Endothelial cell of umbilical vein (primary cell): ENCODE measurements around the gene SEC16B. TPM values are rescaled to one million over a fixed set of nuclear protein-coding genes. Genes with fewer than 3 reads are reported as not detected.

Experiments
- Bru-seq: library from RNA; stranded (reverse); fragments of 400-500 nt; gene quantifications from one replicate; lab custom pipeline; 2021; lab: Mats Ljungman, UMichigan
- BruChase-seq, 2 experiments: library from RNA; stranded (reverse); fragments of 400-500 nt; gene quantifications; one replicate each; lab custom pipeline; 2021; lab: Mats Ljungman, UMichigan
- BruUV-seq: library from RNA; stranded (reverse); fragments of 400-500 nt; replicated peaks from 2 replicates; lab custom pipeline; 2021; lab: Mats Ljungman, UMichigan
- CTCF ChIA-PET: fragments of 300-600, 350-600 bp; sonication (Branson Sonifier 250); formaldehyde crosslinking; loops from one replicate; lab custom pipeline; 2021; ENCODE audit warnings: antibody characterized with exemption, inconsistent platforms; lab: Charles Lee
- POLR2A ChIA-PET: fragments of 300-600, 350-600 bp; sonication (Branson Sonifier 250); formaldehyde crosslinking; loops from one replicate; lab custom pipeline; 2021; ENCODE audit warnings: antibody characterized with exemption, inconsistent platforms; lab: Charles Lee
- DNase-seq: peaks from one replicate; pipeline ENCODE4 v3.0.0-alpha.2; 2011; ENCODE audit warnings: low read depth, low spot score
- FAIRE-seq: peaks from 2 replicates; lab custom pipeline; 2011; peaks lifted over from hg19 to GRCh38; lab: Jason Lieb, UNC
- H2AFZ ChIP-seq: 2 replicates; pipeline ENCODE4 v1.6.0; 2012; ENCODE audit warnings: low read depth, low read length, control low read depth, inconsistent platforms
- H3K27ac ChIP-seq: 2 replicates; pipeline ENCODE4 v1.5.1; 2011; ENCODE audit warnings: low read depth, mild to moderate bottlenecking, control low read depth, low read length, moderate library complexity; ENCODE audit not compliant: insufficient read depth
- H3K27me3 ChIP-seq, 2 experiments: 2 replicates each; pipeline versions ENCODE4 v1.6.0 to v1.6.1; 2011; ENCODE audit warnings: low read length in 2 of 2, mixed read lengths in 1 of 2; ENCODE audit not compliant: control insufficient read depth in 2 of 2, insufficient read depth in 2 of 2
- H3K36me3 ChIP-seq, 2 experiments: 2 replicates in 1 of 2; 3 replicates in 1 of 2; pipeline ENCODE4 v1.5.1; 2011; ENCODE audit warnings: low read length in 2 of 2, mild to moderate bottlenecking in 1 of 2, moderate library complexity in 1 of 2; ENCODE audit not compliant: control insufficient read depth in 2 of 2, insufficient read depth in 2 of 2; ENCODE audit errors: extremely low read depth in 1 of 2
- H3K4me1 ChIP-seq: 3 replicates; pipeline ENCODE4 v1.5.1; 2011; ENCODE audit warnings: mild to moderate bottlenecking, low read length; ENCODE audit not compliant: control insufficient read depth, insufficient read depth; ENCODE audit errors: extremely low read depth
- H3K4me2 ChIP-seq: 2 replicates; pipeline ENCODE4 v1.6.1; 2011; ENCODE audit warnings: low read length, control low read depth, mixed read lengths; ENCODE audit not compliant: insufficient read depth
- H3K4me3 ChIP-seq, 3 experiments: fragments of 200-600 bp in 1 of 3; sonication (generic), shearing (Covaris generic) in 1 of 3; replicated peaks in 1 of 3; 2 replicates each; pipeline ENCODE4 v1.5.1; 2011 to 2016; ENCODE audit warnings: control low read depth in 3 of 3, low read length in 3 of 3, mild to moderate bottlenecking in 2 of 3, inconsistent platforms in 1 of 3, low read depth in 1 of 3, moderate library complexity in 1 of 3; ENCODE audit not compliant: insufficient read depth in 1 of 3
- H3K79me2 ChIP-seq: 2 replicates; pipeline ENCODE4 v1.6.0; 2012; ENCODE audit warnings: low read length, inconsistent platforms; ENCODE audit not compliant: control insufficient read depth, insufficient read depth
- H3K9ac ChIP-seq: replicated peaks from 2 replicates; pipeline ENCODE3; 2011; ENCODE audit warnings: low read length, control low read depth; ENCODE audit not compliant: insufficient read depth; ENCODE audit errors: extremely low read depth
- H3K9me1 ChIP-seq: replicated peaks from 3 replicates; pipeline ENCODE4 v1.6.0; 2011; ENCODE audit warnings: mild to moderate bottlenecking, low read length; ENCODE audit not compliant: control insufficient read depth, insufficient read depth; ENCODE audit errors: extremely low read depth
- H3K9me3 ChIP-seq: replicated peaks from 2 replicates; pipeline ENCODE4 v1.5.1; 2012; ENCODE audit warnings: low read length, inconsistent platforms; ENCODE audit not compliant: control insufficient read depth, insufficient read depth
- H4K20me1 ChIP-seq: replicated peaks from 2 replicates; pipeline ENCODE3; 2011; ENCODE audit warnings: mild to moderate bottlenecking, low read length; ENCODE audit not compliant: control insufficient read depth, insufficient read depth; ENCODE audit errors: extremely low read depth
- MAX ChIP-seq: IDR thresholded peaks from 2 replicates; pipeline ENCODE4 v1.6.1; 2011; ENCODE audit not compliant: insufficient read depth, insufficient read length
- dilution Hi-C: fragments of 300-500 bp; cut with MboI; formaldehyde crosslinking; loops from one replicate; pipeline ENCODE4 v1.15.0; 2019; ENCODE audit warnings: low sequenced_read_pairs; ENCODE audit not compliant: extremely low pct_ligation_motif_present
- intact Hi-C: fragments of 100-400 bp; cut with micrococcal nuclease; formaldehyde crosslinking; loops from one replicate; pipeline ENCODE4 v1.10.0; 2022
- long read RNA-seq: library from polyadenylated mRNA; stranded (forward); transcript quantifications from one replicate; pipeline ENCODE4 v2.0.0, GENCODE V29; 2021
- polyA minus RNA-seq, 3 experiments: library from RNA; depleted of rRNA, polyadenylated mRNA; stranded (reverse); fragments of >200 nt; gene quantifications; 1 replicate in 1 of 3; 2 replicates in 2 of 3; pipeline ENCODE4 v1.2.3, GENCODE V29; 2011
- polyA plus RNA-seq, 4 experiments: library from polyadenylated mRNA; depleted of rRNA in 3 of 4; stranded (reverse) in 3 of 4; unstranded in 1 of 4; fragments of >200 nt; gene quantifications; 2 replicates each; pipeline versions ENCODE4 v1.2.1 to v1.2.3, GENCODE V29; 2011 to 2012; ENCODE audit warnings: missing spikeins in 1 of 4
- total RNA-seq: library from RNA; stranded (reverse); gene quantifications from 2 replicates; pipeline ENCODE4 v1.2.3, GENCODE V29; 2021
- TF ChIP-seq, protein P1 (sequence below), 2 donors: IDR thresholded peaks; 1 replicate in 1 of 2; 2 replicates in 1 of 2; pipeline ENCODE4 v1.5.1; 2011; ENCODE audit warnings: low read length in 2 of 2, mild to moderate bottlenecking in 2 of 2, moderate library complexity in 2 of 2, control low read depth in 1 of 2, inconsistent platforms in 1 of 2, low read depth in 1 of 2; ENCODE audit not compliant: insufficient read depth in 1 of 2; ENCODE audit errors: extremely low read depth in 1 of 2

The SEC16B gene
- 0.44 and 0.78 TPM in 2 replicates for total RNA-seq
- polyA plus RNA-seq, result 0.46 and 0.58 TPM in 2 replicates
- polyA plus RNA-seq (2011; cell fraction: cytosol; rRNA removed), result 0.34 and 0.41 TPM in 2 replicates
- polyA plus RNA-seq (2011; cell fraction: nucleus; rRNA removed), result 3.9 and 4.4 TPM in 2 replicates
- 0.27 and 0.68 TPM in 2 replicates for polyA plus RNA-seq (2012)
- 0.63 and 2.3 TPM in 2 replicates for polyA minus RNA-seq
- not detected for polyA minus RNA-seq (2011; cell fraction: cytosol; rRNA and poly(A)+ RNA removed)
- polyA minus RNA-seq (2011; cell fraction: nucleus; rRNA and poly(A)+ RNA removed), result 1.3 and 2.3 TPM in 2 replicates
- percentile 39 among the genes with signal in this experiment for Bru-seq, nascent RNA
- BruChase-seq, experiment 1, labeled RNA remaining after a 6-hour chase, result percentile 25 among the genes with signal in this experiment
- percentile 32 among the genes with signal in this experiment for BruChase-seq, experiment 2, labeled RNA remaining after a 2-hour chase
- long read RNA-seq, result 0 reads

- DNase-seq, result no peak
- POLR2A ChIA-PET, result no interaction called here
- TF ChIP-seq, protein P1, sequence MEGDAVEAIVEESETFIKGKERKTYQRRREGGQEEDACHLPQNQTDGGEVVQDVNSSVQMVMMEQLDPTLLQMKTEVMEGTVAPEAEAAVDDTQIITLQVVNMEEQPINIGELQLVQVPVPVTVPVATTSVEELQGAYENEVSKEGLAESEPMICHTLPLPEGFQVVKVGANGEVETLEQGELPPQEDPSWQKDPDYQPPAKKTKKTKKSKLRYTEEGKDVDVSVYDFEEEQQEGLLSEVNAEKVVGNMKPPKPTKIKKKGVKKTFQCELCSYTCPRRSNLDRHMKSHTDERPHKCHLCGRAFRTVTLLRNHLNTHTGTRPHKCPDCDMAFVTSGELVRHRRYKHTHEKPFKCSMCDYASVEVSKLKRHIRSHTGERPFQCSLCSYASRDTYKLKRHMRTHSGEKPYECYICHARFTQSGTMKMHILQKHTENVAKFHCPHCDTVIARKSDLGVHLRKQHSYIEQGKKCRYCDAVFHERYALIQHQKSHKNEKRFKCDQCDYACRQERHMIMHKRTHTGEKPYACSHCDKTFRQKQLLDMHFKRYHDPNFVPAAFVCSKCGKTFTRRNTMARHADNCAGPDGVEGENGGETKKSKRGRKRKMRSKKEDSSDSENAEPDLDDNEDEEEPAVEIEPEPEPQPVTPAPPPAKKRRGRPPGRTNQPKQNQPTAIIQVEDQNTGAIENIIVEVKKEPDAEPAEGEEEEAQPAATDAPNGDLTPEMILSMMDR (IDR thresholded peaks at IDR 0.05; ENCODE audit: extremely low read depth in 1 of 2, insufficient read depth in 1 of 2, low read depth in 1 of 2, low read length in 2 of 2), result no peak
- no peak within 1 kb of the TSS for H3K4me3 ChIP-seq
- no peak within 1 kb of the TSS for H3K27ac ChIP-seq
- H2AFZ ChIP-seq, result no peak within 1 kb of the TSS
- dilution Hi-C loops (no loop called here), intact Hi-C loops (no loop called here)
- H4K20me1 ChIP-seq, result no peaks in the 10 kb centered on the region
- no peak within 1 kb of the TSS for H3K9ac ChIP-seq
- H3K27me3 ChIP-seq, result no peaks in the 10 kb centered on the region
- H3K79me2 ChIP-seq, result no peaks in the 10 kb centered on the region
- no peak for FAIRE-seq
- BruUV-seq, result no TSS peak
- H3K9me1 ChIP-seq, result no peaks in the 10 kb centered on the region
- CTCF ChIA-PET, result no interaction called here
- H3K4me2 ChIP-seq, result no peak within 1 kb of the TSS
- H3K9me3 ChIP-seq, result no peaks in the 10 kb centered on the region
- H3K36me3 ChIP-seq, result no peaks in the 10 kb centered on the region
- H3K4me1 ChIP-seq, result no peaks in the 10 kb centered on the region
Observed at GRCh38 chr1:177969825-177970371, at the start of gene SEC16B. Gene SEC16B (minus strand): TSS chr1:177970058. CDS start chr1:177967981, 2,077 bp downstream.

GRCh38 chr1:178019622-178020021 lies 49.8 kb upstream of the SEC16B start:
- DNase-seq (no peak), FAIRE-seq (no peak)
- Histone ChIP-seq H3K9me3 (no peaks in the 10 kb centered on the region), H4K20me1 (no peaks in the 10 kb centered on the region), H2AFZ (no peak overlapping the region), H3K9me1 (no peaks in the 10 kb centered on the region), H3K4me1 (no peaks in the 10 kb centered on the region), H3K4me2 (no peak overlapping the region), H3K79me2 (no peaks in the 10 kb centered on the region), H3K36me3 (no peaks in the 10 kb centered on the region), H3K27ac (no peak overlapping the region), H3K4me3 (no peak overlapping the region), H3K27me3 (no peaks in the 10 kb centered on the region), H3K9ac (no peak overlapping the region)
- BruUV-seq, result no TSS peak
- intact Hi-C loops, result no loop called here
- POLR2A ChIA-PET, result no interaction called here
- CTCF ChIA-PET, result interaction anchor here (1.9 kb wide), 1 partner anchor 12 kb away, joined by 9 read pairs; no protein-coding TSS in a partner anchor
- dilution Hi-C loops, result no loop called here
- TF ChIP-seq MAX, result no peak
- TF ChIP-seq, protein P1 (IDR thresholded peaks at IDR 0.05; ENCODE audit: extremely low read depth in 1 of 2, insufficient read depth in 1 of 2, low read depth in 1 of 2, low read length in 2 of 2), result no peak
